ENCODE data around the gene PACSIN1.

PACSIN1 gene

DNA sequence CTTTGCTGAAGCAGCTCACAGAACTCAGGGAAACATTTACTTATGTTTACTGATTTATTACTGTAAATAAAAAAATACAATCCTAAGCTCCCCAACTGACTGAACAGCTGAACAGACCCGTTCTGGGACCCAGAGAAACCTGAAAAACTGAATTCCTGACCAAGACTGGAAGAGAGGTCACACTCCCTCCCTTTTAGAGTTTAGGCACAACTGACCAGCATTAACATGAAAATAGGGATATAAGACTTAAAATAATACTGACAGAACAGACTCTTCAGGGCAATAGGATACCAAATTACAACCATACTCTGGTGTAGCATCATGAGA lies 28.3 kb upstream of the PACSIN1 start:
- Histone ChIP-seq H3K9me2 (replicated peaks; ENCODE audit: insufficient read depth, low read length) (no peaks in the 10 kb centered on the region), H4K20me1 (ENCODE audit: low read depth, low read length) (no peaks in the 10 kb centered on the region), H3K79me2 (ENCODE audit: insufficient read depth, low read length) (no peaks in the 10 kb centered on the region), H3K36me3 (ENCODE audit: low read length) (no peaks in the 10 kb centered on the region), H3K9ac (ENCODE audit: low read length) (no peak overlapping the region), H3K27ac (ENCODE audit: low read depth, low read length) (no peak overlapping the region), H2AFZ (ENCODE audit: low read depth, low read length, severe bottlenecking) (no peak overlapping the region), H3K27me3 (ENCODE audit: low read length) (no peaks in the 10 kb centered on the region), H3F3A (ENCODE audit: insufficient read depth) (no peaks in the 10 kb centered on the region), H3K9me3 (ENCODE audit: insufficient read depth, low read length) (no peaks in the 10 kb centered on the region), H3K4me2 (ENCODE audit: low read depth, low read length, poor library complexity, severe bottlenecking) (no peak overlapping the region), H3K4me3 (ENCODE audit: insufficient read depth, low read length, poor library complexity, severe bottlenecking) (no peak overlapping the region)
- TF ChIP-seq EZH2phosphoT487 (conservative IDR thresholded peaks at IDR 0.05; ENCODE audit: low read length) = no peak
- TF ChIP-seq, protein P1, sequence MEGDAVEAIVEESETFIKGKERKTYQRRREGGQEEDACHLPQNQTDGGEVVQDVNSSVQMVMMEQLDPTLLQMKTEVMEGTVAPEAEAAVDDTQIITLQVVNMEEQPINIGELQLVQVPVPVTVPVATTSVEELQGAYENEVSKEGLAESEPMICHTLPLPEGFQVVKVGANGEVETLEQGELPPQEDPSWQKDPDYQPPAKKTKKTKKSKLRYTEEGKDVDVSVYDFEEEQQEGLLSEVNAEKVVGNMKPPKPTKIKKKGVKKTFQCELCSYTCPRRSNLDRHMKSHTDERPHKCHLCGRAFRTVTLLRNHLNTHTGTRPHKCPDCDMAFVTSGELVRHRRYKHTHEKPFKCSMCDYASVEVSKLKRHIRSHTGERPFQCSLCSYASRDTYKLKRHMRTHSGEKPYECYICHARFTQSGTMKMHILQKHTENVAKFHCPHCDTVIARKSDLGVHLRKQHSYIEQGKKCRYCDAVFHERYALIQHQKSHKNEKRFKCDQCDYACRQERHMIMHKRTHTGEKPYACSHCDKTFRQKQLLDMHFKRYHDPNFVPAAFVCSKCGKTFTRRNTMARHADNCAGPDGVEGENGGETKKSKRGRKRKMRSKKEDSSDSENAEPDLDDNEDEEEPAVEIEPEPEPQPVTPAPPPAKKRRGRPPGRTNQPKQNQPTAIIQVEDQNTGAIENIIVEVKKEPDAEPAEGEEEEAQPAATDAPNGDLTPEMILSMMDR (IDR thresholded peaks at IDR 0.05; ENCODE audit: insufficient read depth, low read length, poor library complexity, severe bottlenecking) = no peak

DNA sequence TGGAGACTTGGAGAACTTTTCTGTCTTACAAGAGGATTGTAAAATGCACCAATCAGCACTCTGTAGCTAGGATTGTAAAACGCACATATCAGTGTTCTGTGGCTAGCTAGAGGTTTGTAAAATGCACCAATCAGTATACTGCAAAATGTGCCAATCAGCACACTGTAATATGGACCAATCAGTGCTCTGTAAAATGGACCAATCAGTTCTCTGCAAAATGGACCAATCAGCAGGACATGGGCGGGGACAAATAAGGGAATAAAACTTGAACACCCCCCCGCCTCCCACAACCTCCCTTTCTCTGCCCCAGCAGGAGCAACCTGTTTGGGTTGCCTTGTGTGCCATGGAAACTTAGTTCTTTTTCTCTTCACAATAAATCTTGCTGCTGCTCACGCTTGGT lies 27.2 kb upstream of the PACSIN1 start:
- H3K79me2 ChIP-seq (ENCODE audit: insufficient read depth, low read length) = no peaks in the 10 kb centered on the region
- no peak overlapping the region for H3K4me3 ChIP-seq (ENCODE audit: insufficient read depth, low read length, poor library complexity, severe bottlenecking)
- H3K36me3 ChIP-seq (ENCODE audit: low read length) = no peaks in the 10 kb centered on the region
- H4K20me1 ChIP-seq (ENCODE audit: low read depth, low read length) = no peaks in the 10 kb centered on the region
- H3K27ac ChIP-seq (ENCODE audit: low read depth, low read length) = no peak overlapping the region
- no peak overlapping the region for H2AFZ ChIP-seq (ENCODE audit: low read depth, low read length, severe bottlenecking)
- H3K9me3 ChIP-seq (ENCODE audit: insufficient read depth, low read length) = no peaks in the 10 kb centered on the region
- TF ChIP-seq EZH2phosphoT487 (conservative IDR thresholded peaks at IDR 0.05; ENCODE audit: low read length) = no peak
- TF ChIP-seq, protein P1 (IDR thresholded peaks at IDR 0.05; ENCODE audit: insufficient read depth, low read length, poor library complexity, severe bottlenecking) = no peak
- H3K9me2 ChIP-seq (replicated peaks; ENCODE audit: insufficient read depth, low read length) = no peaks in the 10 kb centered on the region
- no peak overlapping the region for H3K9ac ChIP-seq (ENCODE audit: low read length)
- no peaks in the 10 kb centered on the region for H3K27me3 ChIP-seq (ENCODE audit: low read length)
- H3F3A ChIP-seq (ENCODE audit: insufficient read depth) = no peaks in the 10 kb centered on the region
- H3K4me2 ChIP-seq (ENCODE audit: low read depth, low read length, poor library complexity, severe bottlenecking) = no peak overlapping the region

GRCh38 chr6:34439442-34439841 lies 26.4 kb upstream of the PACSIN1 start:
- H3K4me3 ChIP-seq (ENCODE audit: insufficient read depth, low read length, poor library complexity, severe bottlenecking) = no peak overlapping the region
- no peaks in the 10 kb centered on the region for H3K9me2 ChIP-seq (replicated peaks; ENCODE audit: insufficient read depth, low read length)
- no peak overlapping the region for H3K4me2 ChIP-seq (ENCODE audit: low read depth, low read length, poor library complexity, severe bottlenecking)
- H3K27ac ChIP-seq (ENCODE audit: low read depth, low read length) = no peak overlapping the region
- no peaks in the 10 kb centered on the region for H4K20me1 ChIP-seq (ENCODE audit: low read depth, low read length)
- H3K9me3 ChIP-seq (ENCODE audit: insufficient read depth, low read length) = no peaks in the 10 kb centered on the region
- no peaks in the 10 kb centered on the region for H3F3A ChIP-seq (ENCODE audit: insufficient read depth)
- no peaks in the 10 kb centered on the region for H3K79me2 ChIP-seq (ENCODE audit: insufficient read depth, low read length)
- TF ChIP-seq, protein P1 (IDR thresholded peaks at IDR 0.05; ENCODE audit: insufficient read depth, low read length, poor library complexity, severe bottlenecking) = no peak
- no peak for TF ChIP-seq EZH2phosphoT487 (conservative IDR thresholded peaks at IDR 0.05; ENCODE audit: low read length)
- no peak overlapping the region for H3K9ac ChIP-seq (ENCODE audit: low read length)
- no peaks in the 10 kb centered on the region for H3K27me3 ChIP-seq (ENCODE audit: low read length)
- H2AFZ ChIP-seq (ENCODE audit: low read depth, low read length, severe bottlenecking) = no peak overlapping the region
- H3K36me3 ChIP-seq (ENCODE audit: low read length) = no peaks in the 10 kb centered on the region

DNA sequence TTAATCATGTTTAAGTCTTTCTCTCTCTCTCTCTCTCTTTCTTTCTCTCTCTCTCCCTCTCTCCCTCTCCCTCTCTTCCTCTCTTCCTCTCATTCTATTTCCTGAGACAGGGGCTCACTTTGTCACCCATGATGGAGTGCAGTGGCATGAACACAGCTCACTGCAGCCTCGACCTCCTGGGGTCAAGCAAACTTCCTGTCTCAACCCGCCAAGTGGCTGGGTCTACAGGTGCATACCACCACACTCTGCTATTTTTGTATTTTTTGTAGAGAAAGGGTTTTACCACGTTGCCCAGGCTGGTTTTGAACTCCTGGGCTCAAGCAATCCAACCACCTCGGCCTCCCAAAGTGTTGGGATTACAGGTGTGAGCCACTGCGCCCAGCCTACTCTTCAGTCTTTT lies 24.4 kb upstream of the PACSIN1 start:
- Histone ChIP-seq H3K79me2 (ENCODE audit: insufficient read depth, low read length) (no peaks in the 10 kb centered on the region), H3K27ac (ENCODE audit: low read depth, low read length) (peak overlapping the region; percentile 73), H3K9me2 (replicated peaks; ENCODE audit: insufficient read depth, low read length) (no peaks in the 10 kb centered on the region), H3K36me3 (ENCODE audit: low read length) (no peaks in the 10 kb centered on the region), H3K9ac (ENCODE audit: low read length) (no peak overlapping the region), H3K4me2 (ENCODE audit: low read depth, low read length, poor library complexity, severe bottlenecking) (peak overlapping the region; percentile 25), H3F3A (ENCODE audit: insufficient read depth) (no peaks in the 10 kb centered on the region), H3K9me3 (ENCODE audit: insufficient read depth, low read length) (no peaks in the 10 kb centered on the region), H3K4me3 (ENCODE audit: insufficient read depth, low read length, poor library complexity, severe bottlenecking) (no peak overlapping the region), H4K20me1 (ENCODE audit: low read depth, low read length) (no peaks in the 10 kb centered on the region), H3K27me3 (ENCODE audit: low read length) (no peaks in the 10 kb centered on the region), H2AFZ (ENCODE audit: low read depth, low read length, severe bottlenecking) (peak overlapping the region; percentile 50)
- TF ChIP-seq, protein P1 (IDR thresholded peaks at IDR 0.05; ENCODE audit: insufficient read depth, low read length, poor library complexity, severe bottlenecking) = no peak
- no peak for TF ChIP-seq EZH2phosphoT487 (conservative IDR thresholded peaks at IDR 0.05; ENCODE audit: low read length)

Measured in SU-DHL-6 (cell line).